ENCODE results near the gene ZSWIM5. TPM values are rescaled to one million over a fixed set of nuclear protein-coding genes. Genes with fewer than 3 reads are reported as not detected.

The ZSWIM5 gene
- total RNA-seq (1 to 10 TPM; 1.7 to 2.9 TPM), polyA plus RNA-seq (under 1 TPM; 0.67 to 0.87 TPM)

GRCh38 chr1:45205910-45206721 lies at the start of gene ZSWIM5:
TSS of gene ZSWIM5 (minus strand) at chr1:45206605. CDS start at chr1:45206350, 255 bp downstream.
- peak within 1 kb of the TSS; percentile 51 to 54 for H3K9ac ChIP-seq (ENCODE audit: low read depth in 1 of 2, low read length in 2 of 2)
- H3K27ac ChIP-seq (ENCODE audit: low read depth in 1 of 2, low read length in 2 of 2), result peak within 1 kb of the TSS; percentile 25 to 53
- DNase-seq (ENCODE audit: low spot score), result peak; percentile 63
- no peaks in the 10 kb centered on the region for H3K9me3 ChIP-seq (ENCODE audit: control insufficient read depth in 4 of 4, low read length in 3 of 4)
- TF ChIP-seq FOXA2 (IDR thresholded peaks at IDR 0.05) (no peak), REST (IDR thresholded peaks at IDR 0.05) (peak; percentile 9), YY1 (IDR thresholded peaks at IDR 0.05) (peak; percentile 62)
- H3K4me1 ChIP-seq (ENCODE audit: control insufficient read depth in 4 of 4, insufficient read depth in 4 of 4, low read length in 3 of 4), result peaks cover 3 to 10% (median 6%) of the 10 kb centered on the region in 4 donors
- peak within 1 kb of the TSS; percentile 61 to 98 (median 78) for H3K4me3 ChIP-seq (ENCODE audit: low read depth in 1 of 3, low read length in 3 of 3)
- H3K36me3 ChIP-seq (ENCODE audit: control insufficient read depth in 4 of 4, insufficient read depth in 3 of 4, low read depth in 1 of 4, low read length in 3 of 4), result no peaks in the 10 kb centered on the region
- no peaks in the 10 kb centered on the region for H3K27me3 ChIP-seq (ENCODE audit: control insufficient read depth in 4 of 4, insufficient read depth in 4 of 4, low read length in 3 of 4)
- under 1% methylated on average over 118 of the region's 118 CpGs for WGBS

GRCh38 chr1:45254490-45254889 lies 48.1 kb upstream of the ZSWIM5 start:
- Histone ChIP-seq H3K9ac (ENCODE audit: low read depth in 1 of 2, low read length in 2 of 2) (no peak overlapping the region), H3K36me3 (ENCODE audit: control insufficient read depth in 4 of 4, insufficient read depth in 3 of 4, low read depth in 1 of 4, low read length in 3 of 4) (no peaks in the 10 kb centered on the region), H3K27me3 (ENCODE audit: control insufficient read depth in 4 of 4, insufficient read depth in 4 of 4, low read length in 3 of 4) (no peaks in the 10 kb centered on the region), H3K4me3 (ENCODE audit: low read depth in 1 of 3, low read length in 3 of 3) (no peak overlapping the region), H3K4me1 (ENCODE audit: control insufficient read depth in 4 of 4, insufficient read depth in 4 of 4, low read length in 3 of 4) (no peaks in the 10 kb centered on the region), H3K27ac (ENCODE audit: low read depth in 1 of 2, low read length in 2 of 2) (no peak overlapping the region), H3K9me3 (ENCODE audit: control insufficient read depth in 4 of 4, low read length in 3 of 4) (peaks cover 0 to 5% (median 0%) of the 10 kb centered on the region in 4 donors)
- peak; percentile 64 to 67 for TF ChIP-seq HNF4A (conservative IDR thresholded peaks at IDR 0.05)
- no peak for TF ChIP-seq CTCF (IDR thresholded peaks at IDR 0.05; ENCODE audit: low read depth, low read length, missing input control)
- no peak for TF ChIP-seq GABPA (IDR thresholded peaks at IDR 0.05 in 1 of 2, conservative IDR thresholded peaks at IDR 0.05 in 1 of 2)
- TF ChIP-seq RXRA (IDR thresholded peaks at IDR 0.05), result peak in 1 of 2 donors; percentile 9
- TF ChIP-seq ATF3 (IDR thresholded peaks at IDR 0.05), result no peak
- peak in 1 of 2 donors; percentile 19 for TF ChIP-seq JUND (IDR thresholded peaks at IDR 0.05)
- no peak for DNase-seq (ENCODE audit: low spot score)

GRCh38 chr1:45250544-45250943 lies 44.1 kb upstream of the ZSWIM5 start:
- DNase-seq (ENCODE audit: low spot score), result no peak
- H3K9me3 ChIP-seq (ENCODE audit: control insufficient read depth in 4 of 4, low read length in 3 of 4), result no peaks in the 10 kb centered on the region
- WGBS, result 0% methylated on average over 1 of the region's 1 CpG
- no peak overlapping the region for H3K4me3 ChIP-seq (ENCODE audit: low read depth in 1 of 3, low read length in 3 of 3)
- H3K27me3 ChIP-seq (ENCODE audit: control insufficient read depth in 4 of 4, insufficient read depth in 4 of 4, low read length in 3 of 4), result no peaks in the 10 kb centered on the region
- H3K36me3 ChIP-seq (ENCODE audit: control insufficient read depth in 4 of 4, insufficient read depth in 3 of 4, low read depth in 1 of 4, low read length in 3 of 4), result no peaks in the 10 kb centered on the region
- no peak overlapping the region for H3K9ac ChIP-seq (ENCODE audit: low read depth in 1 of 2, low read length in 2 of 2)
- H3K4me1 ChIP-seq (ENCODE audit: control insufficient read depth in 4 of 4, insufficient read depth in 4 of 4, low read length in 3 of 4), result no peaks in the 10 kb centered on the region
- no peak overlapping the region for H3K27ac ChIP-seq (ENCODE audit: low read depth in 1 of 2, low read length in 2 of 2)
- TF ChIP-seq ZBTB33 (IDR thresholded peaks at IDR 0.05), result no peak
- TF ChIP-seq FOXA2 (IDR thresholded peaks at IDR 0.05), result no peak
- TF ChIP-seq SP1 (IDR thresholded peaks at IDR 0.05), result no peak
- no peak for TF ChIP-seq RXRA (IDR thresholded peaks at IDR 0.05)
- TF ChIP-seq FOXA1 (IDR thresholded peaks at IDR 0.05), result no peak
- no peak for TF ChIP-seq REST (IDR thresholded peaks at IDR 0.05)
- TF ChIP-seq MAX (IDR thresholded peaks at IDR 0.05), result no peak
- TF ChIP-seq GABPA (IDR thresholded peaks at IDR 0.05 in 1 of 2, conservative IDR thresholded peaks at IDR 0.05 in 1 of 2), result no peak
- no peak for TF ChIP-seq NR2F2 (IDR thresholded peaks at IDR 0.05)
- TF ChIP-seq YY1 (IDR thresholded peaks at IDR 0.05), result no peak

Measured in liver (tissue), 9 donors.